Rectal smooth muscle tissue (tissue), 1 donor: Measurements from ENCODE around the gene KCNC3.

ENCODE experiments used
- H3K27ac ChIP-seq: one replicate; pipeline ENCODE4 v1.7.0; 2013; ENCODE audit warnings: low read depth, low read length, inconsistent platforms
- H3K27me3 ChIP-seq: one replicate; pipeline ENCODE4 v1.7.0; 2013; ENCODE audit warnings: low read length; ENCODE audit not compliant: control insufficient read depth, insufficient read depth
- H3K36me3 ChIP-seq: one replicate; pipeline ENCODE4 v1.7.0; 2013; ENCODE audit warnings: low read length; ENCODE audit not compliant: control insufficient read depth, insufficient read depth
- H3K4me1 ChIP-seq: one replicate; pipeline ENCODE4 v1.7.0; 2013; ENCODE audit warnings: low read length; ENCODE audit not compliant: control insufficient read depth, insufficient read depth
- H3K4me3 ChIP-seq: one replicate; pipeline ENCODE4 v1.7.0; 2013; ENCODE audit warnings: low read length
- H3K9ac ChIP-seq: one replicate; pipeline ENCODE4 v1.7.0; 2013; ENCODE audit warnings: low read length

The KCNC3 gene

GRCh38 chr19:50320596-50320995, 8.6 kb downstream of the KCNC3 start:
- no peak overlapping the region for H3K9ac ChIP-seq
- H3K27ac ChIP-seq: no peak overlapping the region
- H3K36me3 ChIP-seq: no peaks in the 10 kb centered on the region
- peaks cover 3% of the 10 kb centered on the region for H3K27me3 ChIP-seq
- H3K4me1 ChIP-seq: no peaks in the 10 kb centered on the region
- no peak overlapping the region for H3K4me3 ChIP-seq

GRCh38 chr19:50320051-50320450, 9.1 kb downstream of the KCNC3 start:
- Histone ChIP-seq H3K36me3 (no peaks in the 10 kb centered on the region), H3K4me1 (no peaks in the 10 kb centered on the region), H3K4me3 (no peak overlapping the region), H3K27ac (no peak overlapping the region), H3K9ac (no peak overlapping the region), H3K27me3 (peaks cover 3% of the 10 kb centered on the region)

- Histone ChIP-seq H3K27me3 (peaks cover 10% of the 10 kb centered on the region), H3K9ac (no peak overlapping the region), H3K36me3 (no peaks in the 10 kb centered on the region), H3K27ac (no peak overlapping the region), H3K4me3 (no peak overlapping the region), H3K4me1 (no peaks in the 10 kb centered on the region)
These were observed 10.0 kb downstream of the KCNC3 start for GRCh38 chr19:50319156-50319555.

- Histone ChIP-seq H3K9ac (no peak overlapping the region), H3K4me1 (no peaks in the 10 kb centered on the region), H3K27me3 (peaks cover 11% of the 10 kb centered on the region), H3K36me3 (no peaks in the 10 kb centered on the region), H3K27ac (no peak overlapping the region), H3K4me3 (no peak overlapping the region)
These were observed 10.7 kb downstream of the KCNC3 start for GRCh38 chr19:50318438-50318837.

- Histone ChIP-seq H3K4me3 (no peak overlapping the region), H3K27me3 (peaks cover 17% of the 10 kb centered on the region), H3K4me1 (no peaks in the 10 kb centered on the region), H3K27ac (no peak overlapping the region), H3K36me3 (no peaks in the 10 kb centered on the region), H3K9ac (no peak overlapping the region)
These were observed 12.1 kb downstream of the KCNC3 start for GRCh38 chr19:50317115-50317514.

- H3K36me3 ChIP-seq: no peaks in the 10 kb centered on the region
- H3K4me1 ChIP-seq: no peaks in the 10 kb centered on the region
- peaks cover 20% of the 10 kb centered on the region for H3K27me3 ChIP-seq
- no peak overlapping the region for H3K27ac ChIP-seq
- no peak overlapping the region for H3K9ac ChIP-seq
- H3K4me3 ChIP-seq: no peak overlapping the region
These were observed 13.3 kb downstream of the KCNC3 start for GRCh38 chr19:50315773-50316448.

GRCh38 chr19:50314724-50315708, 14.2 kb downstream of the KCNC3 start:
- Histone ChIP-seq H3K27ac (no peak overlapping the region), H3K36me3 (no peaks in the 10 kb centered on the region), H3K9ac (no peak overlapping the region), H3K4me1 (no peaks in the 10 kb centered on the region), H3K27me3 (peaks cover 25% of the 10 kb centered on the region), H3K4me3 (no peak overlapping the region)

- peaks cover 26% of the 10 kb centered on the region for H3K27me3 ChIP-seq
- H3K4me3 ChIP-seq: no peak overlapping the region
- H3K4me1 ChIP-seq: no peaks in the 10 kb centered on the region
- H3K9ac ChIP-seq: no peak overlapping the region
- no peaks in the 10 kb centered on the region for H3K36me3 ChIP-seq
- no peak overlapping the region for H3K27ac ChIP-seq
These were observed 15.2 kb downstream of the KCNC3 start for GRCh38 chr19:50313812-50314536.

GRCh38 chr19:50312967-50313811, 16.0 kb downstream of the KCNC3 start:
- H3K27ac ChIP-seq: no peak overlapping the region
- peaks cover 26% of the 10 kb centered on the region for H3K27me3 ChIP-seq
- no peaks in the 10 kb centered on the region for H3K36me3 ChIP-seq
- no peak overlapping the region for H3K4me3 ChIP-seq
- no peaks in the 10 kb centered on the region for H3K4me1 ChIP-seq
- H3K9ac ChIP-seq: no peak overlapping the region

- H3K27me3 ChIP-seq: peaks cover 26% of the 10 kb centered on the region
- no peak overlapping the region for H3K27ac ChIP-seq
- no peaks in the 10 kb centered on the region for H3K36me3 ChIP-seq
- H3K9ac ChIP-seq: no peak overlapping the region
- H3K4me3 ChIP-seq: no peak overlapping the region
- no peaks in the 10 kb centered on the region for H3K4me1 ChIP-seq
These were observed 17.2 kb downstream of the KCNC3 start for GRCh38 chr19:50311723-50312635.
